ENCODE data around the gene CACNA1D.

CACNA1D gene

DNA sequence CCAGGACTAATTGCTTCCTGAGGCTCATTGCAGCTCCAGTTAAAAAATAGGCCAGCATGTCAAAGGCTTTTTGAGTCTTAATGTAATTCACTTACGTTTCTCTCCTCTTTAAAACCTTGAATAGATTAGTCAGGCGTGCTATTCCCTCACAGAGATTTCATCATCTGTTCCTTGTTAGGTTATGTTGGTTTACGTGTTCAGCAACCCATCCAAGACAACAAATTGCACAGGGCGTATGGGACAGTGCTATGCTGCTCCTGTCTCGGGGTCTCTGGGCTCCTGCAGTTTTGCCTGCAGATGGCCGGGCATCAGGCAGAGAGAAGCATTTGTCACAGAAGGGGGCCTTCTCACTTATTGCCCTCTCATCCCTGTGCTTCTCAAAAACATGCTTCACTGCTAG is 234.7 kb downstream of the CACNA1D start:
- H3K4me3 ChIP-seq (ENCODE audit: low read length) = no peak overlapping the region
- H2AFZ ChIP-seq (ENCODE audit: low read depth, low read length) = no peak overlapping the region
- H4K20me1 ChIP-seq (ENCODE audit: insufficient read depth, low read length) = no peaks in the 10 kb centered on the region
- H3K4me1 ChIP-seq (ENCODE audit: low read length) = peaks cover 23% of the 10 kb centered on the region
- no peak overlapping the region for H3K27ac ChIP-seq (ENCODE audit: low read length)
- no peaks in the 10 kb centered on the region for H3K36me3 ChIP-seq (replicated peaks; ENCODE audit: low read depth, low read length)
- no peaks in the 10 kb centered on the region for H3K9me3 ChIP-seq (ENCODE audit: insufficient read depth, low read length)
- TF ChIP-seq EZH2phosphoT487 (IDR thresholded peaks at IDR 0.05; ENCODE audit: low read depth) = no peak
- TF ChIP-seq, protein P1, sequence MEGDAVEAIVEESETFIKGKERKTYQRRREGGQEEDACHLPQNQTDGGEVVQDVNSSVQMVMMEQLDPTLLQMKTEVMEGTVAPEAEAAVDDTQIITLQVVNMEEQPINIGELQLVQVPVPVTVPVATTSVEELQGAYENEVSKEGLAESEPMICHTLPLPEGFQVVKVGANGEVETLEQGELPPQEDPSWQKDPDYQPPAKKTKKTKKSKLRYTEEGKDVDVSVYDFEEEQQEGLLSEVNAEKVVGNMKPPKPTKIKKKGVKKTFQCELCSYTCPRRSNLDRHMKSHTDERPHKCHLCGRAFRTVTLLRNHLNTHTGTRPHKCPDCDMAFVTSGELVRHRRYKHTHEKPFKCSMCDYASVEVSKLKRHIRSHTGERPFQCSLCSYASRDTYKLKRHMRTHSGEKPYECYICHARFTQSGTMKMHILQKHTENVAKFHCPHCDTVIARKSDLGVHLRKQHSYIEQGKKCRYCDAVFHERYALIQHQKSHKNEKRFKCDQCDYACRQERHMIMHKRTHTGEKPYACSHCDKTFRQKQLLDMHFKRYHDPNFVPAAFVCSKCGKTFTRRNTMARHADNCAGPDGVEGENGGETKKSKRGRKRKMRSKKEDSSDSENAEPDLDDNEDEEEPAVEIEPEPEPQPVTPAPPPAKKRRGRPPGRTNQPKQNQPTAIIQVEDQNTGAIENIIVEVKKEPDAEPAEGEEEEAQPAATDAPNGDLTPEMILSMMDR (IDR thresholded peaks at IDR 0.05; ENCODE audit: low read depth, low read length) = no peak
- H3K4me2 ChIP-seq (ENCODE audit: low read length) = no peak overlapping the region
- H3K79me2 ChIP-seq (ENCODE audit: low read length) = no peaks in the 10 kb centered on the region
- H3K27me3 ChIP-seq (ENCODE audit: low read depth, low read length) = no peaks in the 10 kb centered on the region
- H3K9ac ChIP-seq (ENCODE audit: low read length) = no peak overlapping the region

DNA sequence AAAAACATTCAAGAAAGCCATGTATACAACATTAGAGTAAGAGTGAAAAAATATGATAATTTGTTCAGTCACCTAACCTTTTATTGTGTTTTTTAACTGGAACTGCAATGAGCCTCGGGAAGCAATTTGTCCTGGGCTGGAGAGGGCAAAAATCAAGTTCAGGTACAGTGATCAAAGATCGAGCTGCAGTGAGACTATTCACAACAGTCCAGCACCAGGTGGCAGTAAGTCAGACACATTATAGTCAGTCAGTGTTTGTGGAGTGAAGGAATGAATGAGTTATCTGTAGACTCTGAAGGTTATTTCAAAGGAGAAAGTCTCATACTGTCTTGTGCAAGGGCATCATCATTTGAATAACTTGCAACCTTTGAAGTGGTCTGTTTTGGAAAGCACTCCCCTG is 235.2 kb downstream of the CACNA1D start:
- Histone ChIP-seq H3K4me2 (ENCODE audit: low read length) (no peak overlapping the region), H3K36me3 (replicated peaks; ENCODE audit: low read depth, low read length) (no peaks in the 10 kb centered on the region), H3K79me2 (ENCODE audit: low read length) (no peaks in the 10 kb centered on the region), H3K4me1 (ENCODE audit: low read length) (peaks cover 23% of the 10 kb centered on the region), H3K27ac (ENCODE audit: low read length) (no peak overlapping the region), H3K27me3 (ENCODE audit: low read depth, low read length) (no peaks in the 10 kb centered on the region), H4K20me1 (ENCODE audit: insufficient read depth, low read length) (no peaks in the 10 kb centered on the region), H3K4me3 (ENCODE audit: low read length) (no peak overlapping the region), H3K9ac (ENCODE audit: low read length) (no peak overlapping the region), H3K9me3 (ENCODE audit: insufficient read depth, low read length) (no peaks in the 10 kb centered on the region), H2AFZ (ENCODE audit: low read depth, low read length) (no peak overlapping the region)
- no peak for TF ChIP-seq EZH2phosphoT487 (IDR thresholded peaks at IDR 0.05; ENCODE audit: low read depth)
- TF ChIP-seq, protein P1 (IDR thresholded peaks at IDR 0.05; ENCODE audit: low read depth, low read length) = peak; percentile 85

DNA sequence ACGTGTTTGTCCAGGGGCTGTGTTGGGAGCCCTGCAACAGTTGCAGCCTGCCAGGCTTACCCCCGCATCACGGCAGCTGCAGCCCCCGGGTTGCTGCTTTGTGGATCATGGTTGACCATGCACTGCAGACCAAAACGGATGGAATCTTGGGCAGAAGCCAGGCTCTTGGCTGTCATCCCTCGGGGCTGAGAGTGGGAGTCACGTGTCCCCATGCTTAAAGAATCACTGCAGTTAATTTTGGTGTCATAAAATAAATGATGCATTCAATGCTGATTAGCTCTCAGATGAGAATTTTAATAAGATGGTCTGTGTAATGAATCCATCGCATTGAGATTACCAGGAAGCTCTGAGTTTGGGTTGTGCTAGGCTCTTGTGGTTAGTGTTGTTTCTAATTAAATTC is 236.2 kb downstream of the CACNA1D start:
- H3K9me3 ChIP-seq (ENCODE audit: insufficient read depth, low read length) = no peaks in the 10 kb centered on the region
- TF ChIP-seq, protein P1 (IDR thresholded peaks at IDR 0.05; ENCODE audit: low read depth, low read length) = no peak
- no peak for TF ChIP-seq EZH2phosphoT487 (IDR thresholded peaks at IDR 0.05; ENCODE audit: low read depth)
- no peaks in the 10 kb centered on the region for H3K79me2 ChIP-seq (ENCODE audit: low read length)
- H3K9ac ChIP-seq (ENCODE audit: low read length) = no peak overlapping the region
- no peak overlapping the region for H3K4me2 ChIP-seq (ENCODE audit: low read length)
- H3K27me3 ChIP-seq (ENCODE audit: low read depth, low read length) = no peaks in the 10 kb centered on the region
- H3K4me1 ChIP-seq (ENCODE audit: low read length) = peaks cover 23% of the 10 kb centered on the region
- no peak overlapping the region for H3K27ac ChIP-seq (ENCODE audit: low read length)
- H4K20me1 ChIP-seq (ENCODE audit: insufficient read depth, low read length) = no peaks in the 10 kb centered on the region
- H2AFZ ChIP-seq (ENCODE audit: low read depth, low read length) = no peak overlapping the region
- H3K36me3 ChIP-seq (replicated peaks; ENCODE audit: low read depth, low read length) = no peaks in the 10 kb centered on the region
- H3K4me3 ChIP-seq (ENCODE audit: low read length) = no peak overlapping the region

- TF ChIP-seq EZH2phosphoT487 (IDR thresholded peaks at IDR 0.05; ENCODE audit: low read depth) = no peak
- TF ChIP-seq, protein P1 (IDR thresholded peaks at IDR 0.05; ENCODE audit: low read depth, low read length) = no peak
- no peak overlapping the region for H3K9ac ChIP-seq (ENCODE audit: low read length)
- no peaks in the 10 kb centered on the region for H3K9me3 ChIP-seq (ENCODE audit: insufficient read depth, low read length)
- no peak overlapping the region for H3K27ac ChIP-seq (ENCODE audit: low read length)
- no peak overlapping the region for H3K4me3 ChIP-seq (ENCODE audit: low read length)
- no peaks in the 10 kb centered on the region for H3K36me3 ChIP-seq (replicated peaks; ENCODE audit: low read depth, low read length)
- H2AFZ ChIP-seq (ENCODE audit: low read depth, low read length) = no peak overlapping the region
- no peaks in the 10 kb centered on the region for H3K79me2 ChIP-seq (ENCODE audit: low read length)
- peak overlapping the region; percentile 39 for H3K4me2 ChIP-seq (ENCODE audit: low read length)
- H3K27me3 ChIP-seq (ENCODE audit: low read depth, low read length) = no peaks in the 10 kb centered on the region
- no peaks in the 10 kb centered on the region for H4K20me1 ChIP-seq (ENCODE audit: insufficient read depth, low read length)
- H3K4me1 ChIP-seq (ENCODE audit: low read length) = peaks cover 23% of the 10 kb centered on the region
Measured at GRCh38 chr3:53731934-53732624, 237.7 kb downstream of the CACNA1D start.

Measured in OCI-LY3 (cell line).